HG03175 (cell line): ENCODE measurements around the gene SH2D2A.

Experiments used
- ATAC-seq: cut with Tn5 transposase; IDR thresholded peaks from one replicate; pipeline ENCODE4 v1.9.1; 2021; ENCODE audit warnings: mild to moderate bottlenecking, moderate library complexity; ENCODE audit not compliant: unreplicated experiment

Gene SH2D2A

DNA sequence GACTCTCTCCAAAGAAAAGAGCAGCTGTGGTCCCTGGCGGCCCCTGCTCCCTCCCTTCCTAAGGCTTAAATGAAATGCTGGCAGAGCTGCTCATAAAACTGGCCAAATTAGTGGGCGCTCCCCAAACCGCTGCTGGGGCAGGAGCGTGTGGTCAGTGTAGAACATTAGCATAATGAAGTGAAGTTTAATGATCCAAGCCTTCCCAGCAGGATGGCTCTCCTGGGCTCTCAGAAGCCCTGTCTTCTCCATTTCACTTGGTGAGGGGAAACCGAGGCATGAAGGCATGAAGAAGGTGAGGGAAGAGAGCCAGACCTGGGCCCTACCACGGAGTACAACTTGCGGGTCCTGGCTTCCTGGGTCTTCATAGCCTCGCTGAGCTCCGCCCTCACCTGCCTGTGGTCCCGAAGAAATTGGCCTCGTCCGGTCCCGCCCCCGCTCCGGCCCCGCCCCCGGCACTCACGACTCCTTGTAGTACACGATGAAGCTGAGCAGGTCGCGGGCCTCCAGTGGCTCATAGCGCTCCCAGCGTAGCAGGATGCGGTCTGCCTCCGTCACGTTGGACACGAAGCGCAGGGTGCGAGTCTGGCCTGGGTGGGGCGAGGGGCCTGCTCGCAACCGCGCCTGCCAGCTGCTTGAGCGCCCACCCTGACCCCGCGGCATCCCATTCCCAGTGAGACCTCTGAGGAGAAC lies 32.0 kb upstream of the SH2D2A start:
- no peak for ATAC-seq

DNA sequence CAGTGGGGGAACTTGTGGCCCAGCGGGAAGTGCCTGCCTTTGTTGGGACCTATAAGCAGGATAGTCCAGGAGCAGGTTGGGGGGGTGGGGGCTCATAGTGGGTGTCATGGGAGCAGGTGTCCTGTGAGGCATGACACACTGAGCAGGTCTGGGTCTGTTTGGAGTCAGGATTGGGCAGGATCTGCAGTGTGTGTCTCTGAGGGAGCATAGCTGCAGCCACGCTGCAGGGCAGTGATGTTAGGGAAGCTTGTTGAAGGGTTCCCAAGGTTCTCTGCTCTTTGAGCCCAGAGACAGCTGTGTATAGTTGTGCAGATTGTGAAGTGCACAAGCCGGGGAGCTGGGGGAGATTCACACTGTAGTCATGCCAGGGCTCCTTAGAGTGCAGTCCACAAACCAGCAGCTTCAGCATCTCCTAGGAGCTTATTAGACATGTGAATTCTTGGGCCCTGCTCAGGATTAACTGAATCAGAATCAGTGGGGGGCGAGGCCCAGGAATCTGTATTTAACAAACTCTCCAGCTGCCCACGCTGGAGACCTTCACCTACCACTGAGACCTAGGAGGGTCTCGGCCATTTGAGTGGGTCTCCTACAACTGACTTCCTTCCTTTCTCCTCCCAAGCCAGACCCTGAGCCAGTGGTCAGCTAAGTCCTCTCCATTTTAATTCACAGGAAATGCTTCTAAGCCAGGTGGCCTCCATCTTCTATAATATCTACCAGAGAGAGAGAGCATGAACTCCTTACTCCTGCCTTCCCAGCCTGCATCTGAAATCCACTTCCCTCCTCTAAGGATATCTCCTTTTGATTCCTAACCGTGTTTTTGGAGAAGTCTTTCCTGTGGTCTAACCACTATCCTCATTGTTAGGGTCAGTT lies 31.2 kb upstream of the SH2D2A start:
- ATAC-seq = no peak

DNA sequence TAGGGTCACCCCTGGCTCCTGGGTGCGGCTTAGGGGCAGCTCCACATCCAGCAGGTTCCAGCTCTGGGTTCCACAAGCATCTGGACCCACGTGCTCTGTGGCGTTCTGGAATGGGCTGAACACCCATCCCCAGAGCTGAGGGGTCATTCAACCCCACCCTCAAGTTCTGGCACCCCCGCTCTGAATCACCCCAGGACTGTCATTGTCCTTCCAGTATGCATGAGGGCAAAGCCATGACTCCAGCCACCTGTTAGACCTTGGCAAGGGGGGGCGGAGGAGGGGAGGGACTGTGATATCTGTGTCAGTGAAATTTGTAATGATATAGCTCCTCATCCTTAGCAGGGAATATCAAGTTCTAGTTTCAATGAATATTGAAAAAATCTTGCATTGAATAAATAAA lies 30.0 kb upstream of the SH2D2A start:
- no peak for ATAC-seq

DNA sequence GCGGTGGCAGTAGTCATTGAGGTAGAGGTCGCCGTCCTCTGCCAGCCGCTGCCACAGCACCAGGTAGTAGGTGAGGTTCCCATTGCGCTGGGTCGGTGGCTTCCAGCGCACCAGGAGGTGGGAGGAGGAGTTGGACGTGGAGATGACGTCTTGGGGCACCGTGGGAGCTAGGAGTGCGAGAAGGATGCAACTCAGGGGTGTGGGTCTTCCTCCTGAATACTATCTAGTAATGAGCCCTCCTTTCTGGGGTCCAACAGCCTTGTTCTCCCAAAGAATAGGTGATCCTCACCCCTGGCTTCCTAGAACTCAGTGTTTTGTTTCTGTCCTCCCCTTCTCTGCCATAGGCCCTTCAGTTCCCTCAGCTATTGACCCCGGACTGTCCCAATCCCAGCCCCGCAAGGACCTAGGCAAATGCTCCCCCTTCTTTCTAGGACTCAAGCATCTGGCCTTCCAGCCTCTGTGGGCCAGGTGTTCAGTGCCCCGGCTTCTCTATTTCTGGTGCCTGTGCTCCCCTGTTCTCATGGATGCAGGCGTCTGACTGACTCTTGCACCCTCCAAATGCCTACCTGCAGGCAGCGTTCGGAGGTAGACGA lies 29.4 kb upstream of the SH2D2A start:
- ATAC-seq = no peak

DNA sequence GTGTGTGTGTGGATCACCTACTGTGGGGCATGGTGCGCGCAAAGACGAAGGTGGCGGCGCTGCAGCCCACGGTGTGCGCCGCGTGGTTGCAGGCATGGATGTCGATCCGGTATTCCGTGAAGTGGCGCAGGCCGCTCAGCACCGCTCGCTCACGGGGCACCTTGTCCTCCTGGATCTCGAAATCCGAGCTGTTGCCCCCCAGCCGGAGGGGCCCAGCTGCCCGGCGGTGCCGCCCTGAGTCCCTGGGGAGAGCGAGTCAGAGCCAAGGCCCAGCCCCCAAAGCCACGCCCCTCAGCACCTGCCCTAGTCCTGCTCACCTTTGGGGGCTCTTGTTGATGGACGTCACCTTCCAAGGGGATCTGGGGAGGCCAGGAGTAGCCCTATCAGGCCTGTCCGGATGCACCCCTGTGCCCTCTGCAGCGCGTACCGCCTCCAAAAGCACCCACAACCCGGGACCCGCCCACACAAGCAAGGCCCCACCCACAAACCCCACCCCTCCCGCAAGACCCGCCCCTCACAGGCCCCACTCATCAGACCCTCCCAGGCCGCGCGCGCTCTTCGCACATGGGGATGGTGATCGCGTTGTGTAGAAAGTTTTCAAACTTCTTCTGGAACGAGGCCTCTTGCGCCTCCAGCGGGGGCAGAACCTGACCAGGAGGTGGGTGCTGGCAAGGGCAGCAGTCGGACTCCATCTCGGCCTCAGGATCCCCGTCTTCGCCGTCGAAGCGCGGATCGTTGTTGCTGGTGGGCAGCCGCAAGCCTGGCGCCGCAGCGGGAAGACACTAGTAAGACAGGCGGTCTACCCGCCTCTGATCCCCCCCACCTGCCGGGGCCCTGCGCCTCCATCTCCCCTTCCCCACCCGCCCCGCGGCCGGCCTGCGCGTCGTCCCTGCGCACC lies 28.7 kb upstream of the SH2D2A start:
- ATAC-seq = no peak

DNA sequence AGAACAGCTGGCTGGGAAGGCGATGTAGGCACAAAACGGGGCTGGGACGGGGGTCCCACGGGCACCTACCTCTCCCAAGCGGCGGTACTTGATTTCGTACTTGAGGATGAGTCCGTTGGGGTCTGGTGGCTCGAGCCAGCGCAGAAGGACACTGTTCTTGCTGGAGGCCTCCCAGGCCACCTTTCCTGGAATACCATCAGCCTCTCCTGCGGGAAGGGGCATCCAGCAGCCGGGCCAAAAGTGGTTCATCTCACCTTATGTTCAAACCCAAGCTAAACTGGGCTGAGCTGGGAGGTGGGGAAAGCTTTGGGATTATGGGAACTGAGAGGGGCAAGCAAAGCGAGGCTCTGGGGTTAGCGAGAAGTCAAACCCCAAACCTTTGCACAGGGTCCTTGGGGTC lies 28.0 kb upstream of the SH2D2A start:
- ATAC-seq = no peak

DNA sequence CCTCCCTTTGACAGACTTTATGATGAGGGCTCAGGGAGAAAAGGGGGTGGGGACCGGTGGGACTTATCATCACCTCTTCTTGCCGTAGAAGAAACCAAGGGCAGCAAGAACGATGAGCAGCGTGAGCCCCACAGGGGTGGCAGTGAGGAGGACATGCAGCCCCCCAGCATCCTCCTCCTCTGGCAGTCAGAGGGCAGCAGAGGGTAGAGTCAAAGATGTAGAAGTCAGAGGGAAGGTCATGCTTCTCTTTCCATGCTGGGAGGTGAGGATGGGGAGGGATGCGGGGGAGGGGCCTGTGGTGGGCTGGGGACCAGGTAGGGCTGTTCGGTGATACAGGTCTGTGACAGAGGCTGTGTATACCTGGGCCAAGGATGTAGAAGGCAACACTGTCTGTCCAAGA lies 27.5 kb upstream of the SH2D2A start:
- no peak for ATAC-seq

DNA sequence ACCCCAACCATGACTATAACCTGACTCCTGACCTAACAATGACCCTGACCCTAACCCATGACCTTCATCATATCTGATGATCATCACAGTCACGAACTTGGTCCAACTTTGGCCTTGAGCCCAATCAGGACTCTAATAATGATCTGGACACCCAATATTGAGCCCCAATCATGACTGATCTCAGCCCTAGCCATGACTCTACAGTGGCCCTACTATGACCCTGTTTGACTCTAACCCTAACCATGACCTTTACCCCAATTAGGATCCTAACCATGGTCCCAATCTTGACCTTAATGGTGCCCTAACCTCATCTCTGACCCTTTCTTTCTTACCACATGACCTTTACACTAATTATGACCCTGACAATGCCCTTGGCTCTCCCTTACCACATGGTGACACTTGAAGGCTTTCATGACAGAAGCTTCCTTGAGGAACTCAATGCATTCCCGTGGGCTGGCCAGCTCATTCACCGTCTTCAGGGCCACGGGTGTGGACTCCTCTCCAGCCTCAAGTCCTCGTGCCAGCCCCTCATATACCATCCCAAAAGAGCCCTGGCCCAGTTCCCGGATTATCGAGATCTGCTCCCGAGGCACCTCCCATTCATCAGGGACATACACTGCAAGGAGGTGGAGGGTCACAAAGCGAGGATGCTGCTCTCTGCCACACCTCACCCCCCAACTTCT lies 26.1 kb upstream of the SH2D2A start:
- ATAC-seq = no peak

DNA sequence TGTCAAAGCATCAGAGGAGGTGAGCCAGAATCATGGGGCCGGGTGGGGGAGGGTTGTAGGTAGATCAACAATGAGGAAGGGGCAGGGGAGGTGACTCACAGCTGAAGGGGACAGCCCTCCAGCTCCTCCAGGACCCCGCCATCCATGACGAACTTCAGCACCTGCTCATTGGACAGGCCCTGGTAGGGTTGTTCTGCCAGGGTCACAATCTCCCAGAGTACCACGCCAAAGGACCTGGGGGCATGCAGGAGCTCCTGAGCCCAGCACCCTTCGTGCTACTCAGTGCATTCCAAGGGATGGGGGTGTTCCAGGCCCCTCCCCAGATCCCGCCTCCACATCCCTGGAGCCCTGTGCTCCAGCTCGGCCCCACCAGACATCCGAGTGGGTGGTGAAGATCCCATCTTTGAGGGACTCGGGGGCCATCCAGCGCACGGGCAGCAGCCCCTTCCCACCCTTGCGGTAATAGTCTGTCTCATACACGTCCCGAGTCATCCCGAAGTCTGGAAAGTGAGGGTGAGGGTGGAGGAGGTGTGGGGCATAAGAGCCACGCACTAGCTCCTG lies 24.7 kb upstream of the SH2D2A start:
- ATAC-seq = no peak

DNA sequence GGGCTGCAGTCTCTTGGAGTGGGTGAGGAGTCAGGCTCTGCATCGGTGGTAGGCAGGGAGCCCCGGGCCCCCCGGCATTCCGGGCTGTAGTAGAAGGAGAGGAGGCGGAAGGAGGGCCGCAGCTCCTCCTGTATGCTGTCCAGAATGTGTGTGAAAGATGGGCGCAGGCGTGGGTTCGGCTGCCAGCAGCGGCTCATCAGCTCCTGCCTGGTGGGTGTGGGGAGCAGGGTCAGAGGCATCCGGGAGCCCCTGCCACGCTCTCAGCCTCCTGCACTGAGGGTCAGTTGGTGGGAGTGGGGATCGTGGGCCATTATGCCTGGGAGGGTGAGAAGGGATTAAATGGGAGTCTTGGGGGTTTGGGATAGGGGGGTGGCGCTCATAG lies 24.2 kb upstream of the SH2D2A start:
- ATAC-seq = no peak

DNA sequence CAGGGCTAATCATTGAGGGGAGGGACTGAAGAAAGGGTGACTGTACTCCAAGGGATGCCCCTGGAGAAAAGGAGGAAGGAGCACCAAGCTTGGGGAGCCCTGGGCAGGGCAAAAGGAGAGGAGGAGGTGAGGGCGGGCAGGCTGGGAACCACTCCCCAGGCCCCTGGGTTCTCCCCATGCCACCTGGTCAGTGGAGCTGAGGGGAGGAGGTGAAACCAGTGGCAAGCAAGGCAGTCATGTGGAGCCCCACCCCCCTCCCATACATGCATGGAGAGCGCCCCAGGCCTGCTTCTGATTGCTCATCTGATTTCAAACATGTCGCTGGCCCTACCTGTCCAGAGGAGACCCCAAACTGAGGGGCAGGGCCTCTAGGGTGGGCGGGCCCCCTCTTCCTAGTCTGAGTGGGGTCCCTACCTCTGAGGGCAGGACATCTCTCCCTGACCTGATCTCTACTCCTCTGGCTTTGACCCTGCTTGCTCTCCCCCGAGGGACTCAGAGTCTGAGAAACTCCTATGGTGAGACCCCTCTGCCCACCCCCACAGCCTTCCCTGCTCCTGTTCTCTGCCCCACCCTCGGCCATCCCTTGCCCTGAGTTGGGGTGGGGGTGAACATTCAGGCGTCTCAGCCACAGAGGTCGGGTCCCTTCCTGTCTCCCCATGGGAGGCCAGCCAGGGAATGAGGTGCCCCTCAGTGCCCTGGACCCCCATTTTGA lies 23.7 kb upstream of the SH2D2A start:
- no peak for ATAC-seq

DNA sequence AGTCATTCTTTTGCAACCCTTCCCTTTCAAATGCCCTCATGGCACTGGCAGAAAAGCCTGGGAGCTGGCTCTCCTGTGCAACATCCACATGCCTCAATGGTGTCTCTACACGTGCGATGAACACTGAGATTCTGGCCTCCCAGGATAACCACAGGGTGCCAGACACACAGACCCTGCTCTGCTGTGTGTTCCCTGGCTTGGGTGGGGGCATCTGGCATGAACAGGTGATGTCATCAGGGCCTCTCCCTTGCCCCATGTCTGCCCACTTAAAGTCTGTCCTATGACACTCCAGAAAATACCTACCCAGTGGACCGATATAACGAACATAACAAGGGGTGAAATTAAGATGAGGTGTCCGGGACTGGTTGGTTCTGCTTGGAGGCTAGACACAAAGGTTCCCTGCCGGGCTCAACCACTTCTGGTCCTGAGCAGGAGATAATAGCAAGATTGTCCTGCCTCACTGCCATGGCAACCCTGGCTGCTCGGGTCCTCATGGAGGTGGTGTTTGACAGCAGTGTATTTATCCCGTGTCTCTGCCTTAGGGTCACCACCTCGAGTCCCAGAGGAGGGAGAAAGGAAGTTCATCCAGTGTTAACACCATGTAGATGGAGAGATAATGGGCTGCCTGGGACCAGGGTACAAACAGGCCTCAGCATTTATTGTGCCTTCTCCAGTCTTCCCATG lies 22.9 kb upstream of the SH2D2A start:
- no peak for ATAC-seq

DNA sequence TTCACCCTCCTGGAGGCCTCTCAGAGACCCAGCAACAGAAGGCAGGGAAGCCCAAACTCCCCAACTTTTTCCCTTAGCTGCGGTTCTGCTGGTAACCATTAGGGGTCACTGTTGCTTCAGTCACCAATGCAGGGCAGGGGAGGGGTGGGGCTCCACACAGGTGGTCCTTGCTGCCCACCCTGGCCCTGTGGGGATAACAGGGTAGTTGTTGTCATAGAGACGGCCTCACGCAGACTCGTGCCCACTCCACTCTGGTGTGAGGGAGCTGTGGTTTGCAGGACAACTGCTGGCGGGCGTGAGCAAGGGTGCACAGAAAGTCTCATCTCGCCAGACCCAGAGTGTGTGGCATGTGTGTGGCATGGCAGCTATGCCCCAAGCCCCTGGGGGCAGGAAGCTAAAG lies 22.3 kb upstream of the SH2D2A start:
- ATAC-seq = no peak

DNA sequence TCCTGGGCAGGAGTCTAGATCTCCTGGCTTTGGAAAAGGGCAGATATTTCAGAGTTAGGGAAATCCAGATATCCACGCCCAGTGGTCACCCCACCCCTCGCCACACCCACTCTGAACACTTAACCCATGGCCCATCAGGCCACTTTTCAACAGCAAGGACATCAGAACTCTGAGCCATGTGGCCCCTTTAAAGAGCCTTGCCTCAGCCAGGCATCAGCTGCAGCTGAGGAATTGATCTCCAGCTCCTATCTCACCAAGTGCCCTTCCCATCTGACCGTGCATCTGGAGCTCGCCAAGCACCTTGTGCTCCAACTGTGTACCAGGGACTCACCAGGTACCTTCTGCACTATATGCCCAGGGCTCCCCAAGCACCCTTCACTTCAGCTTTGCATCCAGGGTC lies 20.2 kb upstream of the SH2D2A start:
- ATAC-seq = no peak

DNA sequence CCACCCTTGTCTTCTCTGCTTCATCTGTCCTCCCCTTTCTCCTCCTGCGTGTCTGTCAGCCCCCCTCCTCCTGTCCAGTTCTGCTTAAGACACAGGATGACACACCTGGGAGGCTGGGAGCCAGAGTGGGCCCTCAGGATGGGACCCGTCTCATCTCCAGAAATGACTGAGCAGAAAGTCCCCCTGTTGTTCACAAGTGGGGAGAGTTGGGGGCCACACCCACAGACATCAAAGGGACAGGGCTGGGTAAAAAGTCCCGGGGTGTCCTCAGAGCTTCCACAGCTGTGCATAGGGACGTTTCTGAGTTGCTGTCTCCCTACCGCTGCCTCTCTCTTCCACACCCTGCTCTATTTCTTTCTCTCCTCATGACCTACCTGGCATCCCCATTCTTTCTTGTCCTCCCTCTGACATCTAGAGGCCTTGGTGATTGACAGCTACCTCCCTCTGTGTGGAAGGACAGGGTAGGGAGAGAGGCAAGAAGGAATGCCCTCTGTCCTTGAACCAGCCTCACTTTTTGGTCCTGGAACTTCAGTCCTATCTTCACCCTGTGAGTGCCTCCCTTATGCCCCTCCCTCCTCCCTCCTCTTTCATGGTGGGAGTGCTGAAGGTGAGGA lies 19.5 kb upstream of the SH2D2A start:
- no peak for ATAC-seq

DNA sequence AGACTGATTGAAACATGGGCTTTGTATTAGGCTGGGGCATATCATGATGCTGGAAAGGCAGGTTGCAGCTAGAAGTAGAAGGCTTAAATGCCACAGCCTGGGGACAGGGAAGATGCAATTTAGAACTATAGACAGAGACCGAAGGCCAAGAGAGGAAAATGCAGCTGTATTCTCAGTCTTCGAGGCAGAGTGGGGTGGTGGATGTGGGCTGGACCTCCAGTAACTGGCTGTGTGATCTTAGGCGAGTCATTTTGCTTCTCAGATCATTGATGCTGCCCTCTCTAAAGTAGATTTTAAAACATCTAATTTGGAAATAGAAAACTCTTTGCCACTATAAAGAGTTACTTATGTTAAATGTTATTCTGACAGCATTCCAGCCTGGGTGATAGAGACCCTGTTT lies 17.7 kb upstream of the SH2D2A start:
- ATAC-seq = no peak

DNA sequence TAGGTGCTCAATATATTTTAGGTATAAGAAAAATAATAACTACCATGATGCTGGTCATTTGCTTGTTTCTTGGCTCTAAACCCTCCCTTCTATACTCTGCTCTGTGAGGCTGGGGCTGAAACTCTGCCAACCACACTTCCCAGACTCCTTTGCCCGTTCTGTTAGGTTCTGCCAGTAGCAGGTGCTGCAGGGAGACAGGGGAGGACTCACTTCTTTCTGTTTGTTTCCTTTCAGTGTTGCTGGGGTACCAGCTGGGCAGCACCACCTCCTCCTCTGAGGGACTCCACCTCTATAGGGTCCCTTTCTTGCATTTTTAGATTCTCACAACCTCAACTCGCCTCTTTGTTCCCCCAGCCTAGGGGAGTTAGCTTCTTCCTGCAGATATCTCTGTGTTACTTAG lies 17.0 kb upstream of the SH2D2A start:
- ATAC-seq = no peak

DNA sequence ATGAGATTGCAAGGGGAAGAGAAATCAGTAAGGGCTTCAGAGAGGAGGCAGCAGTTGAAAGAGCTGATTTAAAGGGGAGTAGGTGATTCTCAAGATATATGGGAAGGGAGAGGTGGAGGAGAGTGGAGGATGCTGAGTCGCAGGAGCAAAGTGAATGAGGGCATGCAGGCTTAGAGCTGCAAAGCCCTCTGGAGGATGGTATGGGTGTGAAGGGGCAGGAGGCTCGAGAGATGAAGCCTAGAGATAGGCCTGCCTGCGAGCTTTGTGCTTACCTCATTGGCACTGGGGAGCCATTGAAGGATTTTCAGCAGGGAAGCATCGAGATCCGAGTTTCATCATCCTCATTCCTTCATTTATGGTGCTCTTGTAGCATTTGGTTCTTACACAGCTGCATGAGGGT lies 15.8 kb upstream of the SH2D2A start:
- no peak for ATAC-seq
